ENCODE results near the gene FAM89B.

The FAM89B gene

GRCh38 chr11:65569973-65570918, 2.1 kb upstream of the FAM89B start, which contains the start of gene ZNRD2:
Gene ZNRD2 (plus strand): TSS chr11:65570477. CDS start chr11:65570492, 15 bp downstream.
- TF ChIP-seq USF1 (IDR thresholded peaks at IDR 0.05) (no peak; the same call in 1 of the 2 replicates), REST (IDR thresholded peaks at IDR 0.05; ENCODE audit: low read depth) (no peak), MAX (IDR thresholded peaks at IDR 0.05) (peak; percentile 81), CREB1 (IDR thresholded peaks at IDR 0.05; ENCODE audit: low read depth) (peak; percentile 94), FOXM1 (IDR thresholded peaks at IDR 0.05; ENCODE audit: borderline replicate concordance, low read depth) (no peak), RAD21 (IDR thresholded peaks at IDR 0.05; ENCODE audit: low read depth) (peak; percentile 57), NFIC (IDR thresholded peaks at IDR 0.05) (peak; percentile 44; the same call in 1 of the 2 replicates), EP300 (IDR thresholded peaks at IDR 0.05; ENCODE audit: borderline replicate concordance) (no peak; the same call in 1 of the 2 replicates), EGR1 (IDR thresholded peaks at IDR 0.05) (peak; percentile 11; the same call in 1 of the 2 replicates), CEBPB (IDR thresholded peaks at IDR 0.05) (peak; percentile 54; the same call in 1 of the 2 replicates), TAF1 (IDR thresholded peaks at IDR 0.05; ENCODE audit: low read depth) (peak; percentile 51), TEAD4 (IDR thresholded peaks at IDR 0.05) (peak; percentile 20; the same call in 1 of the 2 replicates), YY1 (IDR thresholded peaks at IDR 0.05; ENCODE audit: low read depth) (peak; percentile 93), ZBTB7A (IDR thresholded peaks at IDR 0.05; ENCODE audit: low read depth) (peak; percentile 61; the same call in 1 of the 2 replicates), TCF12 (IDR thresholded peaks at IDR 0.05; ENCODE audit: low read depth) (peak; percentile 79)

GRCh38 chr11:65571420-65571819, 918 bp upstream of the FAM89B start:
- TF ChIP-seq ZBTB7A (IDR thresholded peaks at IDR 0.05; ENCODE audit: low read depth) (no peak), EGR1 (IDR thresholded peaks at IDR 0.05) (no peak), TEAD4 (IDR thresholded peaks at IDR 0.05) (no peak), FOXM1 (IDR thresholded peaks at IDR 0.05; ENCODE audit: borderline replicate concordance, low read depth) (no peak)

GRCh38 chr11:65571940-65572339, 398 bp upstream of the FAM89B start:
- TF ChIP-seq MAX (IDR thresholded peaks at IDR 0.05) (no peak), RAD21 (IDR thresholded peaks at IDR 0.05; ENCODE audit: low read depth) (peak; percentile 54), TAF1 (IDR thresholded peaks at IDR 0.05; ENCODE audit: low read depth) (0 out of 2 replicates have a peak, but pooled peaks have one; percentile 17), ZBTB7A (IDR thresholded peaks at IDR 0.05; ENCODE audit: low read depth) (no peak), TCF12 (IDR thresholded peaks at IDR 0.05; ENCODE audit: low read depth) (no peak)

- TF ChIP-seq TCF12 (IDR thresholded peaks at IDR 0.05; ENCODE audit: low read depth) (no peak), TEAD4 (IDR thresholded peaks at IDR 0.05) (no peak), TAF1 (IDR thresholded peaks at IDR 0.05; ENCODE audit: low read depth) (no peak), ZBTB7A (IDR thresholded peaks at IDR 0.05; ENCODE audit: low read depth) (no peak; the same call in none of the 2 replicates), MAX (IDR thresholded peaks at IDR 0.05) (no peak), FOXM1 (IDR thresholded peaks at IDR 0.05; ENCODE audit: borderline replicate concordance, low read depth) (no peak), NFIC (IDR thresholded peaks at IDR 0.05) (no peak), USF1 (IDR thresholded peaks at IDR 0.05) (no peak), EP300 (IDR thresholded peaks at IDR 0.05; ENCODE audit: borderline replicate concordance) (no peak), CEBPB (IDR thresholded peaks at IDR 0.05) (no peak), REST (IDR thresholded peaks at IDR 0.05; ENCODE audit: low read depth) (no peak), RAD21 (IDR thresholded peaks at IDR 0.05; ENCODE audit: low read depth) (no peak), YY1 (IDR thresholded peaks at IDR 0.05; ENCODE audit: low read depth) (no peak), CREB1 (IDR thresholded peaks at IDR 0.05; ENCODE audit: low read depth) (no peak), EGR1 (IDR thresholded peaks at IDR 0.05) (no peak)
Measured at GRCh38 chr11:65573391-65574079, 1.2 kb downstream of the FAM89B start.

All from Ishikawa (cell line).